SK-N-SH (cell line): ENCODE data around the gene SLC2A2.

Experiments used
- EP300 ChIP-seq, 2 experiments: IDR thresholded peaks; 2 replicates each; pipeline versions ENCODE4 v1.4.0 to v1.6.1; 2012; ENCODE audit warnings: borderline replicate concordance in 1 of 2, low read depth in 1 of 2, low read length in 1 of 2
- EZH2phosphoT487 ChIP-seq: fragments of 200-600 bp; sonication (generic); IDR thresholded peaks from 2 replicates; pipeline ENCODE4 v1.6.1; 2017; ENCODE audit warnings: low read depth, mixed run types, mild to moderate bottlenecking, antibody characterized with exemption, moderate library complexity, borderline replicate concordance
- GATA2 ChIP-seq: sonication (generic); formaldehyde crosslinking; IDR thresholded peaks from 2 replicates; pipeline ENCODE4 v1.5.0; 2020; ENCODE audit warnings: mild to moderate bottlenecking, missing genetic modification reagents
- MAX ChIP-seq: IDR thresholded peaks from 2 replicates; pipeline ENCODE4 v1.4.0; 2012; ENCODE audit warnings: low read depth
- MXI1 ChIP-seq: IDR thresholded peaks from 2 replicates; pipeline ENCODE4 v1.6.1; 2012; ENCODE audit warnings: mild to moderate bottlenecking, low read depth, low read length, improper control_type of control experiment
- NFIC ChIP-seq: IDR thresholded peaks from 2 replicates; pipeline ENCODE4 v1.4.0; 2012; ENCODE audit warnings: borderline replicate concordance
- PBX3 ChIP-seq: IDR thresholded peaks from 2 replicates; pipeline ENCODE4; 2012
- RAD21 ChIP-seq: IDR thresholded peaks from 2 replicates; pipeline ENCODE4 v1.6.1; 2012; ENCODE audit warnings: mild to moderate bottlenecking, low read length
- RCOR1 ChIP-seq: fragments of 150-350 bp; IDR thresholded peaks from 2 replicates; pipeline ENCODE4 v1.6.1; 2017; ENCODE audit warnings: antibody characterized with exemption, low read length
- RFX5 ChIP-seq: IDR thresholded peaks from 2 replicates; pipeline ENCODE4 v1.6.1; 2012; ENCODE audit warnings: mild to moderate bottlenecking, improper control_type of control experiment, low read length
- YY1 ChIP-seq: IDR thresholded peaks from 2 replicates; pipeline ENCODE4 v1.4.0; 2012; ENCODE audit warnings: low read depth, mild to moderate bottlenecking
- TF ChIP-seq, protein P1 (sequence below): fragments of 200-600 bp; sonication (generic); IDR thresholded peaks from 2 replicates; pipeline ENCODE4 v1.6.1; 2017; ENCODE audit warnings: antibody characterized with exemption, mild to moderate bottlenecking, moderate library complexity
- TF ChIP-seq, protein P2 (sequence below): fragments of 150-350 bp; IDR thresholded peaks from 2 replicates; pipeline ENCODE4 v1.6.1; 2017; ENCODE audit warnings: antibody characterized with exemption, low read length, low read depth, borderline replicate concordance

DNA sequence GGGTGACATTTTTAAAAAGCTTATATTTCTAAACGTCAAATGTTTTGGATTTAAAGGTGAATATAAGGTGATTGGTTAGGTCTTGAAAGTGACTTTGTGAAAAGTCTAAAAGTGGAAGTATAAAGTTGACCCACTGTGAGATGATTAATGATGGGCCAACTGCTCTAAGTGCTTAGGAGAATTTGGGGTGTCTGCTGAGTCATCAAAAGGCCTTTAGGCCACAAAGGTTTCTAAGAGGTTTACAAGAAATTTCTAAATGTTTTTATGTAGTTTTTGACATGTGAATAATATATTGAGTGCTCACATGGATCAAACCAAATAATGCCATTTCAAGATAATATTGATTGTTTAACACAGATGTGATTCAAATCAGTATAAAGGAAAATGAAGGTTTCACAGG, 39.2 kb upstream of the SLC2A2 start:
- TF ChIP-seq MAX (no peak), YY1 (no peak), MXI1 (no peak), EP300 (IDR thresholded peaks at IDR 0.05; ENCODE audit: borderline replicate concordance in 1 of 2, low read depth in 1 of 2, low read length in 1 of 2) (no peak), PBX3 (no peak), RCOR1 (no peak), NFIC (no peak), EZH2phosphoT487 (no peak), RAD21 (no peak), RFX5 (no peak), GATA2 (CRISPR knock-in tag) (no peak)
- TF ChIP-seq, protein P1, sequence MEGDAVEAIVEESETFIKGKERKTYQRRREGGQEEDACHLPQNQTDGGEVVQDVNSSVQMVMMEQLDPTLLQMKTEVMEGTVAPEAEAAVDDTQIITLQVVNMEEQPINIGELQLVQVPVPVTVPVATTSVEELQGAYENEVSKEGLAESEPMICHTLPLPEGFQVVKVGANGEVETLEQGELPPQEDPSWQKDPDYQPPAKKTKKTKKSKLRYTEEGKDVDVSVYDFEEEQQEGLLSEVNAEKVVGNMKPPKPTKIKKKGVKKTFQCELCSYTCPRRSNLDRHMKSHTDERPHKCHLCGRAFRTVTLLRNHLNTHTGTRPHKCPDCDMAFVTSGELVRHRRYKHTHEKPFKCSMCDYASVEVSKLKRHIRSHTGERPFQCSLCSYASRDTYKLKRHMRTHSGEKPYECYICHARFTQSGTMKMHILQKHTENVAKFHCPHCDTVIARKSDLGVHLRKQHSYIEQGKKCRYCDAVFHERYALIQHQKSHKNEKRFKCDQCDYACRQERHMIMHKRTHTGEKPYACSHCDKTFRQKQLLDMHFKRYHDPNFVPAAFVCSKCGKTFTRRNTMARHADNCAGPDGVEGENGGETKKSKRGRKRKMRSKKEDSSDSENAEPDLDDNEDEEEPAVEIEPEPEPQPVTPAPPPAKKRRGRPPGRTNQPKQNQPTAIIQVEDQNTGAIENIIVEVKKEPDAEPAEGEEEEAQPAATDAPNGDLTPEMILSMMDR, result no peak
- TF ChIP-seq, protein P2, sequence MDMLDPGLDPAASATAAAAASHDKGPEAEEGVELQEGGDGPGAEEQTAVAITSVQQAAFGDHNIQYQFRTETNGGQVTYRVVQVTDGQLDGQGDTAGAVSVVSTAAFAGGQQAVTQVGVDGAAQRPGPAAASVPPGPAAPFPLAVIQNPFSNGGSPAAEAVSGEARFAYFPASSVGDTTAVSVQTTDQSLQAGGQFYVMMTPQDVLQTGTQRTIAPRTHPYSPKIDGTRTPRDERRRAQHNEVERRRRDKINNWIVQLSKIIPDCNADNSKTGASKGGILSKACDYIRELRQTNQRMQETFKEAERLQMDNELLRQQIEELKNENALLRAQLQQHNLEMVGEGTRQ, result no peak
